ENCODE results near the gene DLEC1. TPM values are rescaled to one million over a fixed set of nuclear protein-coding genes. Genes with fewer than 3 reads are reported as not detected.

The DLEC1 gene
- total and polyA plus RNA-seq, 9 donors, result 0.17 to 0.87 (median 0.32) TPM

- H3K4me3 ChIP-seq (ENCODE audit: low read length), result no peak overlapping the region
- no peak overlapping the region for H3K27ac ChIP-seq (ENCODE audit: low read length)
- H3K36me3 ChIP-seq (ENCODE audit: control insufficient read depth, insufficient read depth, low read length), result peaks cover 51% of the 10 kb centered on the region
- H3K4me1 ChIP-seq (ENCODE audit: control insufficient read depth, insufficient read depth, low read length), result peaks cover 21% of the 10 kb centered on the region
- no peaks in the 10 kb centered on the region for H3K27me3 ChIP-seq (ENCODE audit: control insufficient read depth, insufficient read depth, low read length)
- no peak for DNase-seq
- no peaks in the 10 kb centered on the region for H3K9me3 ChIP-seq (replicated peaks; ENCODE audit: control insufficient read depth, low read depth, low read length)
- WGBS (ENCODE audit: insufficient coverage), result 79% methylated on average over 8 of the region's 9 CpGs
Measured at GRCh38 chr3:38001456-38002081, 37.4 kb upstream of the DLEC1 start.

- Histone ChIP-seq H3K4me1 (ENCODE audit: control insufficient read depth, insufficient read depth, low read length) (peaks cover 19% of the 10 kb centered on the region), H3K9me3 (replicated peaks; ENCODE audit: control insufficient read depth, low read depth, low read length) (no peaks in the 10 kb centered on the region), H3K27me3 (ENCODE audit: control insufficient read depth, insufficient read depth, low read length) (no peaks in the 10 kb centered on the region), H3K27ac (ENCODE audit: low read length) (no peak overlapping the region), H3K36me3 (ENCODE audit: control insufficient read depth, insufficient read depth, low read length) (peaks cover 54% of the 10 kb centered on the region), H3K4me3 (ENCODE audit: low read length) (no peak overlapping the region)
- no peak for DNase-seq
- WGBS (ENCODE audit: insufficient coverage), result 96% methylated on average over 6 of the region's 6 CpGs
Measured at GRCh38 chr3:38002291-38002876, 36.6 kb upstream of the DLEC1 start.

GRCh38 chr3:38002940-38003339, 36.1 kb upstream of the DLEC1 start:
- peaks cover 58% of the 10 kb centered on the region for H3K36me3 ChIP-seq (ENCODE audit: control insufficient read depth, insufficient read depth, low read length)
- no peak overlapping the region for H3K4me3 ChIP-seq (ENCODE audit: low read length)
- WGBS (ENCODE audit: insufficient coverage), result 80% methylated on average over 3 of the region's 9 CpGs
- peaks cover 17% of the 10 kb centered on the region for H3K4me1 ChIP-seq (ENCODE audit: control insufficient read depth, insufficient read depth, low read length)
- H3K27me3 ChIP-seq (ENCODE audit: control insufficient read depth, insufficient read depth, low read length), result no peaks in the 10 kb centered on the region
- no peak overlapping the region for H3K27ac ChIP-seq (ENCODE audit: low read length)
- DNase-seq, result no peak
- H3K9me3 ChIP-seq (replicated peaks; ENCODE audit: control insufficient read depth, low read depth, low read length), result no peaks in the 10 kb centered on the region

GRCh38 chr3:38003371-38003816, 35.6 kb upstream of the DLEC1 start:
- Histone ChIP-seq H3K36me3 (ENCODE audit: control insufficient read depth, insufficient read depth, low read length) (peaks cover 63% of the 10 kb centered on the region), H3K4me3 (ENCODE audit: low read length) (no peak overlapping the region), H3K27ac (ENCODE audit: low read length) (no peak overlapping the region), H3K27me3 (ENCODE audit: control insufficient read depth, insufficient read depth, low read length) (no peaks in the 10 kb centered on the region), H3K9me3 (replicated peaks; ENCODE audit: control insufficient read depth, low read depth, low read length) (no peaks in the 10 kb centered on the region), H3K4me1 (ENCODE audit: control insufficient read depth, insufficient read depth, low read length) (peaks cover 12% of the 10 kb centered on the region)
- no CpG with 5 or more reads among the region's 7 CpGs for WGBS (ENCODE audit: insufficient coverage)
- no peak for DNase-seq

- 79% methylated on average over 11 of the region's 11 CpGs for WGBS (ENCODE audit: insufficient coverage)
- Histone ChIP-seq H3K4me3 (ENCODE audit: low read length) (no peak overlapping the region), H3K27me3 (ENCODE audit: control insufficient read depth, insufficient read depth, low read length) (no peaks in the 10 kb centered on the region), H3K4me1 (ENCODE audit: control insufficient read depth, insufficient read depth, low read length) (peaks cover 8% of the 10 kb centered on the region), H3K27ac (ENCODE audit: low read length) (no peak overlapping the region), H3K36me3 (ENCODE audit: control insufficient read depth, insufficient read depth, low read length) (peaks cover 67% of the 10 kb centered on the region), H3K9me3 (replicated peaks; ENCODE audit: control insufficient read depth, low read depth, low read length) (no peaks in the 10 kb centered on the region)
- DNase-seq, result no peak
Measured at GRCh38 chr3:38003817-38004414, 35.1 kb upstream of the DLEC1 start.

- Histone ChIP-seq H3K4me3 (ENCODE audit: low read length) (no peak overlapping the region), H3K4me1 (ENCODE audit: control insufficient read depth, insufficient read depth, low read length) (peaks cover 5% of the 10 kb centered on the region), H3K36me3 (ENCODE audit: control insufficient read depth, insufficient read depth, low read length) (peaks cover 63% of the 10 kb centered on the region), H3K27ac (ENCODE audit: low read length) (no peak overlapping the region), H3K9me3 (replicated peaks; ENCODE audit: control insufficient read depth, low read depth, low read length) (no peaks in the 10 kb centered on the region), H3K27me3 (ENCODE audit: control insufficient read depth, insufficient read depth, low read length) (no peaks in the 10 kb centered on the region)
- DNase-seq, result peak; percentile 74
- 88% methylated on average over 13 of the region's 14 CpGs for WGBS (ENCODE audit: insufficient coverage)
Measured at GRCh38 chr3:38004415-38005075, 34.5 kb upstream of the DLEC1 start.

- H3K36me3 ChIP-seq (ENCODE audit: control insufficient read depth, insufficient read depth, low read length), result peaks cover 62% of the 10 kb centered on the region
- no peak overlapping the region for H3K4me3 ChIP-seq (ENCODE audit: low read length)
- no peaks in the 10 kb centered on the region for H3K9me3 ChIP-seq (replicated peaks; ENCODE audit: control insufficient read depth, low read depth, low read length)
- H3K27me3 ChIP-seq (ENCODE audit: control insufficient read depth, insufficient read depth, low read length), result no peaks in the 10 kb centered on the region
- peaks cover 5% of the 10 kb centered on the region for H3K4me1 ChIP-seq (ENCODE audit: control insufficient read depth, insufficient read depth, low read length)
- 65% methylated on average over 8 of the region's 15 CpGs for WGBS (ENCODE audit: insufficient coverage)
- no peak for DNase-seq
- H3K27ac ChIP-seq (ENCODE audit: low read length), result no peak overlapping the region
Measured at GRCh38 chr3:38005076-38006020, 33.7 kb upstream of the DLEC1 start.

GRCh38 chr3:38006031-38006430, 33.0 kb upstream of the DLEC1 start:
- H3K36me3 ChIP-seq (ENCODE audit: control insufficient read depth, insufficient read depth, low read length), result peaks cover 63% of the 10 kb centered on the region
- H3K9me3 ChIP-seq (replicated peaks; ENCODE audit: control insufficient read depth, low read depth, low read length), result no peaks in the 10 kb centered on the region

GRCh38 chr3:38006445-38006995, 32.5 kb upstream of the DLEC1 start:
- Histone ChIP-seq H3K36me3 (ENCODE audit: control insufficient read depth, insufficient read depth, low read length) (peaks cover 60% of the 10 kb centered on the region), H3K27ac (ENCODE audit: low read length) (no peak overlapping the region), H3K9me3 (replicated peaks; ENCODE audit: control insufficient read depth, low read depth, low read length) (no peaks in the 10 kb centered on the region), H3K4me3 (ENCODE audit: low read length) (no peak overlapping the region), H3K27me3 (ENCODE audit: control insufficient read depth, insufficient read depth, low read length) (no peaks in the 10 kb centered on the region), H3K4me1 (ENCODE audit: control insufficient read depth, insufficient read depth, low read length) (peaks cover 5% of the 10 kb centered on the region)
- DNase-seq, result no peak
- WGBS (ENCODE audit: insufficient coverage), result 92% methylated on average over 11 of the region's 16 CpGs

More at GRCh38 chr3:38006031-38006430, 33.0 kb upstream of the DLEC1 start:
- Histone ChIP-seq H3K27me3 (ENCODE audit: control insufficient read depth, insufficient read depth, low read length) (no peaks in the 10 kb centered on the region), H3K27ac (ENCODE audit: low read length) (no peak overlapping the region), H3K4me1 (ENCODE audit: control insufficient read depth, insufficient read depth, low read length) (peaks cover 5% of the 10 kb centered on the region), H3K4me3 (ENCODE audit: low read length) (no peak overlapping the region)
- no peak for DNase-seq
- 97% methylated on average over 4 of the region's 5 CpGs for WGBS (ENCODE audit: insufficient coverage)
